Spleen (tissue), 7 donors: Measurements from ENCODE around the gene LY6G6D.

Source experiments
- POLR2A ChIP-seq, 3 donors: fragments of 450-650 bp; IDR thresholded peaks; one replicate each; pipeline ENCODE4 v1.5.1; 2017; ENCODE audit warnings: antibody characterized with exemption in 3 of 3, mild to moderate bottlenecking in 1 of 3
- TF ChIP-seq, protein P1 (sequence below), 11 experiments: fragments of 200-600 bp in 7 of 11; fragments of 450-650 bp in 4 of 11; sonication (generic) in 4 of 11; IDR thresholded peaks in 8 of 11; conservative IDR thresholded peaks in 3 of 11; 1 replicate in 7 of 11; 2 replicates in 4 of 11; pipeline versions ENCODE4 v1.4.0 to v1.8.0; 2016 to 2021; ENCODE audit warnings: antibody characterized with exemption in 11 of 11, inconsistent platforms in 4 of 11, mild to moderate bottlenecking in 1 of 11
- donor health status: DM: no; HTN: no; CAD: no; lungs with moderate emphysema.
- donor health status: DM: no; HTN: no; CAD: no.
- donor health status: DM: no; HTN: no; CAD: no.

DNA sequence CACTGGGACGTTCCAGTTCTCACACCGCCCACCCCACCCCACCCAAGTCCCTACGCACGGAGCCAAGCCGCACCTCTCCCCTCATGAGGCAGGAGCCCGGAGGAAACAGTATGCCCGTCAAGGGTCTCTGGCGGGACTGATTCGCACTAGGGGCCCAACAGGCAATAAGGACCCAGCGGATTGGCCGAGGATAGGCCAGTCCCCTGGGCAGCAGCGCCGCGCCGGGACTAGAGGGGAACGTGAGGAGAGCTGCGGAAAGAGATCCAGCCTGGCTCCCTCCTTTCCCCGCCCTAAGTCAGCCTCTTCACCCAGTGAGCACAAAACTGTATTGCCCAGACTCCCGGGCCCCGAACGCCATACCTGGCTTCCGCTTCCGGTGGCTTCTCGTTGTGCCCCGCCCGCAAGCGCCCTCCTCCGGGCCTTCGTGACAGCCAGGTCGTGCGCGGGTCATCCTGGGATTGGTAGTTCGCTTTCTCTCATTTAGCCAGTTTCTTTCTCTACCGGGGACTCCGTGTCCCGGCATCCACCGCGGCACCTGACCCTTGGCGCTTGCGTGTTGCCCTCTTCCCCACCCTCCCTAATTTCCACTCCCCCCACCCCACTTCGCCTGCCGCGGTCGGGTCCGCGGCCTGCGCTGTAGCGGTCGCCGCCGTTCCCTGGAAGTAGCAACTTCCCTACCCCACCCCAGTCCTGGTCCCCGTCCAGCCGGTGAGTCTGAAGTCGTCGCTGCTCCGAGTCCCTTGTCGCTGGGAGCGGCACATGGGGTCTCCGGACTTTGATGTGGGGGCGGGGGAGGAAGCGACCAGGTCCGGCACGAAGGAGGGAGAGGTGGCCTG lies 49.4 kb upstream of the LY6G6D start, which contains the start of gene CSNK2B:
- TF ChIP-seq, protein P1, sequence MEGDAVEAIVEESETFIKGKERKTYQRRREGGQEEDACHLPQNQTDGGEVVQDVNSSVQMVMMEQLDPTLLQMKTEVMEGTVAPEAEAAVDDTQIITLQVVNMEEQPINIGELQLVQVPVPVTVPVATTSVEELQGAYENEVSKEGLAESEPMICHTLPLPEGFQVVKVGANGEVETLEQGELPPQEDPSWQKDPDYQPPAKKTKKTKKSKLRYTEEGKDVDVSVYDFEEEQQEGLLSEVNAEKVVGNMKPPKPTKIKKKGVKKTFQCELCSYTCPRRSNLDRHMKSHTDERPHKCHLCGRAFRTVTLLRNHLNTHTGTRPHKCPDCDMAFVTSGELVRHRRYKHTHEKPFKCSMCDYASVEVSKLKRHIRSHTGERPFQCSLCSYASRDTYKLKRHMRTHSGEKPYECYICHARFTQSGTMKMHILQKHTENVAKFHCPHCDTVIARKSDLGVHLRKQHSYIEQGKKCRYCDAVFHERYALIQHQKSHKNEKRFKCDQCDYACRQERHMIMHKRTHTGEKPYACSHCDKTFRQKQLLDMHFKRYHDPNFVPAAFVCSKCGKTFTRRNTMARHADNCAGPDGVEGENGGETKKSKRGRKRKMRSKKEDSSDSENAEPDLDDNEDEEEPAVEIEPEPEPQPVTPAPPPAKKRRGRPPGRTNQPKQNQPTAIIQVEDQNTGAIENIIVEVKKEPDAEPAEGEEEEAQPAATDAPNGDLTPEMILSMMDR (IDR thresholded peaks at IDR 0.05 in 8 of 11, conservative IDR thresholded peaks at IDR 0.05 in 3 of 11): peak in 6 of 11 experiments; percentile 7 to 51 (median 19)
- TF ChIP-seq POLR2A (IDR thresholded peaks at IDR 0.05): peak in 2 of 3 donors; percentile 26 to 40
